Dedifferentiated amniotic fluid mesenchymal stem cell (primary cell): Measurements from ENCODE around the gene HES4.
"Not testable (repeated sequence)": the region's sequence is repeated elsewhere in the genome, so short reads cannot be mapped to it uniquely, and the experiment has no call there.

Source experiments
- DNase-seq: peaks from one replicate; pipeline ENCODE4 v3.0.0-alpha.2; 2016; ENCODE audit errors: extremely low spot score

Gene HES4

DNA sequence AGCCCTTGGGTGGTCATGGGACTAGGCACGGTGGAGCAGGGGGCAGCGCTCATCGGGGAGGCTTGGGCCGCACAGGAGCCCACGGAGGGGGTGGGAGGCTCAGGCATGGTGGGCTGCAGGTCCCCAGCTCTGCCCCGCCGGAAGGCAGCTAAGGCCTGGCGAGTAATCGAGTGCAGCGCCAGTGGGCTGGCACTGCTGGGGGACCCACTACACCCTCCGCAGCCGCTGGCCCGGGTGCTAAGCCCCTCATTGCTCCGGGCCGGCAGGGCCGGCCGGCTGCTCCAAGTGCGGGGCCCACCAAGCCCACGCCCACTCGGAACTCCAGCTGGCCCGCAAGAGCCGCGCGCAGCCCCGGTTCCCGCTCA lies 18.4 kb upstream of the HES4 start:
- not testable (repeated sequence) for DNase-seq

DNA sequence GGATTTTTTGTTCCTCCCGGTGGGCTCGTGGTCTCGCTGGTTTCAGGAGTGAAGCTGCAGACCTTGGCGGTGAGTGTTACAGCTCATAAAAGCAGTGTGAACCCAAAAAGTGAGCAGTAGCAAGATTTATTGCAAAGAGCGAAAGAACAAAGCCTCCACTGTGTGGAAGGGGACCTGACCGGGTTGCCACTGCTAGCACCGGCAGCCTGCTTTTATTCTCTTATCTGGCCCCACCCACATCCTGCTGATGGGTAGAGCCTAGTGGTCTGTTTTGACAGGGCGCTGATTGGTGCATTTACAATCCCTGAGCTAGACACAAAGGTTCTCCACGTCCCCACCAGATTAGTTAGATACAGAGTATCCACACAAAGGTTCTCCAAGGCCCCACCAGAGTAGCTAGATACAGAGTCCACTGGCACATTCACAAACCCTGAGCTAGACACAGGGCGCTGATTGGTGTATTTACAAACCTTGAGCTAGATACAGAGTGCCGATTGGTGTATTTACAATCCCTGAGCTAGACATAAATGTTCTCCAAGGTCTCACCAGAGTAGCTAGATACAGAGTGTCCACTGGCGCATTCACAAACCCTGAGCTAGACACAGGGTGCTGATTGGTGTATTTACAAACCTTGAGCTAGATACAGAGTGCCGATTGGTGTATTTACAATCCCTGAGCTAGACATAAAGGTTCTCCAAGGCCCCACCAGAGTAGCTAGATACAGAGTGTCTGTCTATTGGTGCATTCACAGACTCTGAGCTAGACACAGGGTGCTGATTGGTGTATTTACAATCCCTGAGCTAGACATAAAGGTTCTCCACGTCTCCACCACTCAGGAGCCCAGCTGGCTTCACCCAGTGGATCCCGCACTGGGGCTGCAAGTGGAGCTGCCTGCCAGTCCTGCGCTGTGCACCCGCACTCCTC lies 17.8 kb upstream of the HES4 start:
- DNase-seq, result not testable (repeated sequence)

DNA sequence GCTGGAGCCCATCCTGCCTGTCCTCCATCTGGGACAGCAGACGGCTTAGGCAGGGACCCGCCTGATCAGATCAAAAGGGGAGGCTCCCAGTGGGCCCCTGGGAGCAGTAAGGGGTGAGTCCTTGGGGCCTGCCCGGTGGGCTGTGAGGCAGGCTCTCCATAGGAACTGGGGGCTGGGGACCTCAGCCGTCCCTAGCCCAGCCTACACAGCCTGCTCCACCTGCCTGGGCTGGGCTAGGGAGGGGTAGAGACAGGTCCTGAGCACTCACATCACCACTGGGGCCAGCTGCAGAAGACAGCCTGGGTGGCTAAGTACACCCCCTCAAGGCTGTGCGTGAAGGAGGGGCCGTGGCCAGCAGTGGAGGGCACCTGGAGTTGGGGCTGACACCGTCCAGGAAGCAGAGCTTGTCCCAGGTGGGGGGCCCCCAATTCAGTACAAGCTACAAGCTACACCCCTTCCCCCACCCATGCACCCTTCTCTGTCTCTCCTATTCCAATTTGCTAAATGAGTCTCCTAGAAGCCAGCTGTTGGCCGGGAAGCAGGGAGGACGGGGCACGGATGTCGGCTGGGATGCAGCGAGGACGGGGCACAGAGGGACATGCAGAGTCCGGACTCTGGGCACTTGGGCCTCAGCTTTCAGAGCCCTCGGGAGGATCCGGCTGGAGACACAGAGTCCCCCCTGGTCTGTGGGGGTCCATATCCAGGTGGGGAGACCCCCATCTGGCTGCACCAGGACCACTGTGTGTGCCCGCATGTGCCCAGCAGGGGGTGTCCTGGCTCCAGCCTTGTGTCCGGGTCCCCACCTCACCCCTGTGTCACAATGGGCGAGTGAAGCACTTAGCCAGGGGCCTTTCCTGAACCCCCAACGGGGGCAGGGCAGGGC lies 15.1 kb upstream of the HES4 start:
- no peak for DNase-seq

DNA sequence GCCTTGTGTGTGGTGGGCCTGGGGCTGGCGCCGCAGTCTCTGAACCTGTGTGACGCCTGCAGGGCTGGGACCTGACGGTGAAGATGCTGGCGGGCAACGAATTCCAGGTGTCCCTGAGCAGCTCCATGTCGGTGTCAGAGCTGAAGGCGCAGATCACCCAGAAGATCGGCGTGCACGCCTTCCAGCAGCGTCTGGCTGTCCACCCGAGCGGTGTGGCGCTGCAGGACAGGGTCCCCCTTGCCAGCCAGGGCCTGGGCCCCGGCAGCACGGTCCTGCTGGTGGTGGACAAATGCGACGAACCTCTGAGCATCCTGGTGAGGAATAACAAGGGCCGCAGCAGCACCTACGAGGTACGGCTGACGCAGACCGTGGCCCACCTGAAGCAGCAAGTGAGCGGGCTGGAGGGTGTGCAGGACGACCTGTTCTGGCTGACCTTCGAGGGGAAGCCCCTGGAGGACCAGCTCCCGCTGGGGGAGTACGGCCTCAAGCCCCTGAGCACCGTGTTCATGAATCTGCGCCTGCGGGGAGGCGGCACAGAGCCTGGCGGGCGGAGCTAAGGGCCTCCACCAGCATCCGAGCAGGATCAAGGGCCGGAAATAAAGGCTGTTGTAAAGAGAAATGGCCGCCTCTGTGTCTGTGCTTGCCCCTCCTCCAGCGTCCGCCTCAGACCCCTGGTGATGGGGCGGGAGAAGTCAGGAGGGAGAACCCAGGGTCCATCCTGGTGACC lies 14.2 kb upstream of the HES4 start:
- no peak for DNase-seq

DNA sequence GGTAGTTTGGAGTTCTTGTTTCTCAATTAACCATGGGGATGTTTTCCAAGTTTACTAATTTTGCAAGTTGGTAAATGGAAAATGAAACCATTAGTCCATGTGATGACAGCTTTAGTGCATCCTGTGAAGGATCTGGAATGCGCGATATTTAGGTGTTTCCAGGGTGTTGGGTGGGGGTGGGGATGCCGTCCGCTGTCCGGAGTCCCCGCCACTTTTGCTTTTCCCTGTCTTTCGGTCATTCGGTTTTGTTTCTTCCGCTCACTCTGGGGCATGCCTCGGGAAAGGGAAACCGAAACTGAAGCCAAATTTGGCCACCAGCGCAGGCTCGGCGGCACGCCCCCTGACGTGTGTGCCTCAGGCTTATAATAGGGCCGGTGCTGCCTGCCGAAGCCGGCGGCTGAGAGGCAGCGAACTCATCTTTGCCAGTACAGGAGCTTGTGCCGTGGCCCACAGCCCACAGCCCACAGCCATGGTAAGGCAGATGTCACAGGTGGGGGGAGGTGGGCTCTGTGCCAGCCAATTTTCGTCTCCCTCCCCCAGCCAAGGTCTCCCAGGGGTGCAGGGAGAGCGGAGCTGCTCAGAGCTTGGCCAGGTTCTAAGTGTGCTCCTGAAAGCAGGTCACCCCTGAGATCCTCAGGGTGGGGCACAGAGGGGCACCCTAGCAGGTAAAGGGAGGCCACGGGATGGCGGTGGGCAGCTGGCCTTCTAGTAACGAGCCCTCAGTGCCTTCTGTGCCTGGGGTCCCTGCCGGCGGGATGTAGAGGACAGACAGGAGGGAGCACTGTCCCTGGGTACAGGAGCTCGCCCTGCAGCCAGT lies 13.4 kb upstream of the HES4 start, which contains the start of gene ISG15:
TSS of gene ISG15 (plus strand) at position 393 of the 817 bp plus-strand sequence. CDS start at position 470, 77 bp downstream.
- DNase-seq, result peak; percentile 83

DNA sequence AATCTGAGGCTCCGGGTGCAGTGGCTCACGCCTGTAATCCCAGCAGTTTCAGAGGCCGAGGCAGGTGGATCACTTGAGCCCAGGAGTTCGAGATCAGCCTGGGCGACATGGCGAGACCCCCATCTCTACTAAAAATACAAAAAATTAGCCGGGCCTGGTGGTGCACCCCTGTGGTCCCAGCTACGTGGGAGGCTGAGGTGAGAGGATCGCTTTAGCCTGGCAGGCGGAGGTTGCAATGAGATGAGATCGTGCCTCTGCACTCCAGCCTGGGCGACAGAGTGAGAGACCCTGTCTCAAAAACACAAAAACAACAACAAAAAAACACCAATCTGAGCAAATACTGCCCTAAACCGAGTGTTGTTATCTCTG lies 12.8 kb upstream of the HES4 start:
- DNase-seq, result not testable (repeated sequence)

DNA sequence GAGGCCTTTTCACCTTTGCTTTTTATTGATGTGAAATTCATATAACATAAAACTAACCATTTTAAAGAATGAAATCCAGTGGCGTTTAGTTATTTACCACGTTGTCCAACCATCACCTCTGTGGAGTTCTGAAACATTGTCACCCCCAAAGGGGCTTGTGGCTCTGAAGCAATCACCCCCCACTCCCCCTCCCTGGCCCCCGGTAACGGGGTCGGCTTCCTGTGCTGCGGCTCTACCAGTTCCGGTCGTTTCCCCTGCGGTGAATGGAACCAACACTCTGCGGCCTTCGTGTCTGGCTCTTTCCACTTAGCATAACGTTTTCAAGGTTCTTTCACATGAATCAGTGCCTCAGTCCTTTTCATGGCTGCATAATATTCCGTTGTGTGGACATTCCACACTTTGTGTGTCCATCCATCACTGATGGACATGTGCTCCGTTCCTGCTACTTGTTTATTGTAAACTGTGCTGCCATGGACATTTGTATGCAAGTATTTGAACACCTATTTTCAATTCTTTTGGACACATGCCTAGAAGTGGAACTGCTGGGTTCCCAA lies 11.6 kb upstream of the HES4 start:
- no peak for DNase-seq

DNA sequence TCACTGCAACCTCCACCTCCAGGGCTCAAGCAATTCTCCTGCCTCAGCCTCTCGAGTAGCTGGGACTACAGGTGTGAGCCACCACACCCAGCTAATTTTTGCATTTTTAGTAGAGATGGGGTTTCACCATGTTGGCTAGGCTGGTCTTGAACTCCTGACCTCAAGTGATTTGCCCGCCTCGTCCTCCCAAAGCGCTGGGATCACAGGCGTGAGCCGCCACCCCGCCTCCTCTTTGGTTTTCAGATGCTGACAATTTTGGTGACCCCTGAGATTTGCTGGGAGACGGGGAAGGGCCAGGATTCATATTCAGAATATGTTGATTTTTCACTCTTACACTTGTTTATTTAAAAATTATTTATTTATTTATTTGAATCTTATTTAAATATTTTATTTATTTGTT lies 10.2 kb upstream of the HES4 start:
- DNase-seq, result not testable (repeated sequence)

DNA sequence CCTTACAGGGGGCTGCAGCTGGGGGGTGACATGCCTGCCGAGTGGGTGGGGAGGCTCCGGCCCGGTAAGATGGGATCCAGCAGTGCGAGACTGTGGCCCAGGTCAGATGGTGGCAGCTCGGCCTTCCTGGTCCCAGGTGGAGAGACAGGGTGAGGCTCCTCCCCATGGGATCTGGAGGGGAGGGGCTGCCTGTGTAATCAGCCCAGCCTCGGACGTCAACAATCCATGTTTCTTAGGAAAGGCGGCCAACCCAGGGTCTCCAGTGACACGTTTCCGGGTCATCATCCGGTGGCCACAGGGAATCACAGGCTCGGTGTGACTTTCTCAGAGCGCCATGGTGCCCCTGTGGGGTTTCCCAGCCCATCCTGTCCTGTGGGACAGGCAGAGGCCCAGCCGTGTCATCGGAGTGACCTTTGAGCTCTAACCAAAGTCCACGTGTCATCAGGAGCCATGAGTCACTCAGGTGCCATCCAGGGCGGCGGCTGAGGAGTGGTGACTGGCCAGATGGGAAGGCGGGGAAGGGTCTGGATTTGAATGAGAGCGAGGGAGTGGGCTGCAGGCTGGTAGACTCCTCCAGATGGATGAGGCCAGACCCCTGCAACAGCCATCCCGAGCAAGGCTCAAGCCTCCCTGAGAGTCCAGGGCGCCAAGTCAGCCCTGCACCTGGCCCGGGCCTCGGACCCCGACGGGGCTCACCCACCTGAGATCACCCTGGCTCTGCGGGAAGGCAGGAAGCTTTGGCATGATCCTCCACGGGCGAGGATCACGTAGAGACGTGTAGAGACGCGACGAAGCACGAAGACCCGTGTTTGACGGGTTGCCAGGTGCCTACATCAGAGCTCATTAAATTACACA lies 6.6 kb upstream of the HES4 start:
- DNase-seq, result no peak

DNA sequence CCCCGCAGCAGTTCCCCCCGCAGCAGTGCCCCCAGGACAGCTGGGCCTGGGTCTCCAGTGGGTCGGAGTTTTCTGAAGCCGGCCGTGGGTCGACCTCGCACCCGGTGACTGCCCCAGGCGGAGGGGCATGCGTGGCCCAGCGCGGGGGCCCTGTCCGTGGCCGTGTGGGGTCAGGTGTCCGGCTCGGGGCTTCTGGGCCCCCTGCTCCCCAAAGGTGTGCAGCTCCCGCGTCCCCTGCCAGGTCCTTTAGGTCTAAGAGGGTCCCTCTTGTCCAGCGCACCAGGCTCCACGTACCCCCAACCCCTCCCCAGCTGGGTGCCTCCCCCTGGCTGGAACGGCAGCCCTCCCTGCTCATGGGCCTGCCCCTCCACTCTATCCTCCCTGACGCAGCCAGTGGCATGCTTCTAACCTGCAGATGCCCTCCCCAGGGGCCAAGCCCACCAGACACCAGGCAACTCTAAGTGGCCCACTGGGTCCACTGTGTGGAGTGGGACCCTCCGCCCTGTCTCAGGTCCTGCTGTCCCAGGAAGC lies 5.9 kb upstream of the HES4 start:
- no peak for DNase-seq

DNA sequence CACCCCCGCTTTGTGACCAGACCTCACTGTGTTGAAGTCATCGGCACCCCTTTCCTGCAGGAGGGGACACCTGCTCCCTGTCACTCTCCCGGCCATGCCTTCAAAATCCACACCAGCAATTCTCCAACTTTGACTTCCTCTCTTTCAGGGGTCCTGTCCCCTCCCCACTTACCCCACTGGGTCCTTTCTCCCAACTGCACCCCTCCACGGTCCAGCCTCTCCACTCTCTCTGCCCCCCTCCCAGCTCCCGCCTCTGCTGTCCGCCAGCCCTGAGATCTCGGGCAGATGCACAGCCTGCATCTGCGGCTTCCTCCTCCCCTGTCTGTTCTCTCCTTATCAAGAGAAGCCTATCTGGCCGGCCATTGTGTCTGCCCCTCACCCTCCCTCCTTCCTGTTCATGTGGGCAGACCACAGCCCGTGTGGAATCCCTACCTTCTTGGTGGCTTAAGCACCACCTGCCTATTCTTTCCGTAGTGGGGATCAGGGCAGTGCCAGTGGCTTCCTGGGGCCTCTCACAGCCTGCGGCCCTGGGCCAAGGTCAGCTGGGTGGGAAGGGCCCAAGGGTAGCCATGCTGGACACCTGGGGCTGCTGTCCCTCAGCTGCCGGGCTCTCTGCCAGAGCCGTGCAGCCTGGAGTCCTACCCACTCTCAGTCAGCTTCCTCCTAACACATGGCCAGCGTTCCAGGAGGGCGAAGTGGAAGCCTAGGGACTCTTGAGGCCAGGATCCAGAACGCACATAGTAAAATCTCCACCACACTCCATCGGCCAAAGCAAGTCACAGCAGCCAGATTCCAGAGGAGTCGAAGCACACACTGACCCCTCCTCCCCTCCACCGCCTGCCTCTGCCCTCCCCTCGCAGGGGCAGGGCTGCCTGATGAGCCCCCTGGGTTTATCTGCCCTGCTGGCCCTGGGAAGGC lies 5.1 kb upstream of the HES4 start:
- no peak for DNase-seq

DNA sequence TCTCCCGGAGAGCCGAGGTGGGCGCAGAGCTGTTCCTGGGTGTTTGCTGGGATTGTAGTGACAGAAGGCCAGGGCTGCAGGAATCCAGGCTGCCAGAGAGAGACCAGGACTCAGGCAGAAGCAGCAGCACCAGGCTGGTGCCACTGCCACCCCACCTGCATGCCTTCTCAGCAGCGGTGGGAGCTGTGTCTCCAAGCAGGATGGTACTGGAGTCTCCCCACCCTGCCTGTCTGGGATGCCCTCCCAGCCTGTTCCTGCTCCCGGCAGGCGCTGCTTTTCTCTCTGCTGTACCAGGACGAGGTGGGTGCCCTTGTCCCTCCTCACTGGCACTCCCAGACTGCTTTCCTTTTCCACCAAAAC lies 4.5 kb upstream of the HES4 start:
- no peak for DNase-seq

DNA sequence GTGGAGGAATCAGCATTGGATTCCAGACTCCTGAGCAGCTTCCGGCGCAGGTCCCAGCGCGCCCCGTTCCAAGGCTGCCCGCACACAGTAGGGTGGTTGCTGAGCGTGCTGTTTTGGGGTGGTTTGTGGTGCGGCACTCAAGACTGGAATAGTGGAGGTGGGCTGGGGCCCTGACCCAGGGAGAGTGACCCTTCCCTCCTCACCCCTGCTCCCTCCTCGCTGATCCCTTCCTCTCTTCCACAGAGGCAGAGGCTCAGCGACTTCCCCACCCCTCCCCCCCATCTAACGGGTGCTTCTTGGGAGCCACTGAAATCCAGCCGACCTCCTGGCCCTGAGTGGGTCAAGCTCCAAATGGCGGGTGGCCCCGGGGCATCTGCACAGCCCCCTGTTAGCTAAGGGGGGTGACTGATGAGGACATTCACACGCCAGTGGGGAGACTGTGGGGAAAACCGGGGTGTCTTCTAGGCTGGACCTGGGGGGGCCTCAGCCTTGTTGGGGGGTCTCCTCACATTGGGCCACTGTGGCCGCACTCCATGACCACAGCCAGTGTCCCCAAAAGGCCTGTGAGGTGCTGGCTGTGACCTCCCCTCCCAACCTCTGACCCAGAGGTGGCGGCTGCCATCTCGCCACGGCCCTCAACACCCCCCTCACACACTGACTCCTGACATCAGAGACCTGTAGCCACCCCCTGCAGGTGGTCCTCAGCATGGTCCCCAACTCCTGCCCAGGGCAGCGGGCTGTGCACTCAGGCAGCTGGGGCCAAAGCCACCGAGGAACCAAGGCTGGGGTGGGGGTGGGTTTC lies 3.9 kb upstream of the HES4 start:
- no peak for DNase-seq

DNA sequence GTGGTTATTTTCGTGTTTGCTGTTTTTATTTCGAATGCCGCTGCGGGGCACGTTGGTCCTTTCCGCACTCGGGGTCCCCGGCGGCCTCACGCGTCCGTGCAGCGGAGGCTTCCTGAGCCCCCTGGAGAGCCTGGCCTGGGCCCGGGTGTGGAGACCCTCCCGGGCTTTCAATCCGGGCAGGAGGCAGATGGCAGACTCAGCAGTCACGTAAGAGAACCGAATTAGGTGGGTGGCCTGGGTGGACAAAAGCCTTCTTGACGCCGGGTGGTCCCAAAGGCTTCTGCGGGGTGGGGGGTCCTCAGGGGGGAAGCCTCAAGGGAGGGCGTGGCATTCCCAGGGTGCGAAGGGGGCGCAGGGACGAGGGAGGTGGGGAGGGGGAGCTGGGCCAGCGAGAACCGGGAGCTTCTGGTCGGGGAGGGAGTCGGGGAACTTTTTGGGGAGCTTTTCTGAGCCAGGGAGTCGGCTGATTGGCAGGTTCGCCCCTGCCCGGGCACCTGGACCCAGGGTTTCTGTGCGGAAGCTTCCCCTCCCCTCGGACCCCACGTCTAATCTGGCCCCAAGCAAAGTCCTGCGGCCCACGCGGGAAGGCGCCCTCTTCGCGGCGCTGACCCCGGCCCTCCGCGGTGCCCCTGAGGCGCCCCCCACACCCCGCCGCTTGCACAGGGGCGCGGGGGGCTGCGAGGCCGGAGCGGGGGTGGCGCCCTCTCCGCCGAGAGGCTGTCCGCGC lies 1.3 kb upstream of the HES4 start:
- DNase-seq, result no peak

DNA sequence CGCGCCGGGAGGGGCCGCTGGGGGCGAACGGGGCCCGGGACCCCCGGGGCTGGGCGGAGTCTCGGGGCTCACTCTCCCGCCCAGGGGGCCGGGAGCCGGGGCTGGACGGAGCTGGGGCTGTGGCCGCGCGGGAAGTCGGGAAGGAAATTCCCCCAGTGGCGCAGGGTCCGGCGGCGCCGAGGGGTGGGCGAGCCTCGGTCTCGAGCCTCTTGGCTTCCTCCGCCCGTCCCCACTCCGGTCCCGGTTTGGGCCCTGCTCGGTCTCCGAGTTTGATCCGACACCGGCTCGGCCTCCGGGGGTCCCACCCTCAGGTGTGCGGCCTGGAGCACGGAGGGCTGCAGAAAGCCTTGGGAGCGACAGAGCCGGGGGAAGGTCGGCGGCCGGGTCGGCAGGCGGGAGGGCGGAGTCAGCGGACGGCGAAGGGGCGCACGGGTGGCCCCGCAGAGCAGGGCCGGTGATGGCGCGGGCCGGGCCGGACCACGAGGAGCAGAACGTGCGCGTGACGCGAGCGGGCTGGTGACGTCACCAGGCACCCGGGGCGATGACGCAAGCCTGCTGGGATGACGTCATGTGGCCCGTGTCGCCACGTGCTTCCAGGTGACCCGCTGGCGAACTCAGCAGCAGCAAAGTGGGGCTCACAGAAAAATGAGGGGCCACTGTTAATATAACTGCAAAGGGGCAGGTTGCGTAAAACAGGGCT lies 610 bp upstream of the HES4 start:
- DNase-seq, result peak; percentile 54

DNA sequence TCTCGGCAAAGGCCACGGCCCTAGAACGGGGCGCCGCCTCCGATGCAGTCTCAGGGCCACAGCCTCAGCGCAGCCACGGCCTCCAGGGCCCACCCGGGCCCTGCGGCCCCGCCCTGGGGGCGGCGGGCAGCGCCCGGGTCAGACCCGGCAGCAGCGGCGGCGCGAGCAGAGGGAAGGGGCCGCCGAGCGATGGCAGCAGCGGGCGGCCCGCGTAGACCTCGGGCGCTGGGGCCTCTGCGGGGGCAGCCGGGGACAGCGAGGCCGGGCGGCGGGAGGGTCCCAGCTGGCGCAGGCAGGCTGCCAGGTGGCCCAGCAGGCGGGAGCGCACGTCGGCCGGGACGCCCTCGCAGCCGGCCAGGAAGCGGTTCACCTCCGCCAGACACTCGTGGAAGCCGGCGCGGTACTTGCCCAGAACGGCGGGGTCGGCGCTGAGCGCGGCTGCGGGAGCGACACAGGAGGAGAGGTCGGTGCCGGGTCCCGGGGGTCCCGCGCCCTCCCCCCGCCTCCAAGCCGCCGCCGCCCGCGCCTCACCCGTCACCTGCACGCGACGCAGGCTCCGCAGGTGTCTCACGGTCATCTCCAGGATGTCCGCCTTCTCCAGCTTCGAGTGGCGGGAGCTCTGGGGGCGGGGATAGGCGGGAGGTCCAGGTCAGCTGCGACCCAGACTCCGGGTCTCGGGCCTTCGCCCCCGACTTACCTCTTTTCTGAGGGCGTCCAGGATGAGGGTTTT lies 737 bp downstream of the HES4 start:
- no peak for DNase-seq
